ENCODE results near the gene BHLHE23. TPM values are rescaled to one million over a fixed set of nuclear protein-coding genes. Genes with fewer than 3 reads are reported as not detected.

The BHLHE23 gene
- total RNA-seq, 5 donors from 2014 or later (not counting 1 experiment from before 2014, with no cell fraction given), result not detected

DNA sequence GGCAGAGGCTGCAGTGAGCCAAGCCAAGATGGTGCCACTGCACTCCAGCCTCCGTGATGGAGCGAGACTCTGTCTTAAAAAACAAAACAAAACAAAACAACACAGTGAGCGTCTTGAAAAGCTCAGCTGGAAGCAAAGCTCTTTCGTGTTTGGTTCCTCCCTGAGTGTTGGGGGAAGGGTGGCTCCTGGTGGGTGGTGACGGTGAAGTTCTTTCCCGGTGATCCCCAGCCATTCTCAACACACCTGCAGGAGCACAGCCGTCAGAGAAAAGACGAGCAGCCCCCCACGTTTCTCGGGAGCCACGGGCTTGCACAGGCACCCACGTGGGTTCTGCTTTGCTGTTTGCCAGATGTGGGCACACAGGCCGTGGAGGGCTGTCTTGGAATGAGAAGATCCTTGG is 3.2 kb downstream of the BHLHE23 start:
- Histone ChIP-seq H3K4me1 (ENCODE audit: control insufficient read depth in 1 of 2, extremely low read depth in 1 of 2, insufficient read depth in 2 of 2, low read length in 2 of 2) (peaks cover 0 to 45% of the 10 kb centered on the region in 2 experiments), H3K4me3 (ENCODE audit: control insufficient read depth in 1 of 2, extremely low read depth in 1 of 2, low read length in 1 of 2) (no peak overlapping the region), H3K36me3 (ENCODE audit: control insufficient read depth in 2 of 2, extremely low read depth in 1 of 2, insufficient read depth in 1 of 2, low read length in 1 of 2) (no peaks in the 10 kb centered on the region), H3K27ac (ENCODE audit: low read length) (no peak overlapping the region), H3K27me3 (replicated peaks in 1 of 2; ENCODE audit: control insufficient read depth in 2 of 2, extremely low read depth in 1 of 2, insufficient read depth in 2 of 2, low read length in 1 of 2) (peaks cover 0 to 83% of the 10 kb centered on the region in 2 experiments), H3K9me3 (no peaks in the 10 kb centered on the region)
- Mint-ChIP-seq H3K27ac (peak overlapping the region in 1 of 2 donors; percentile 10), H3K4me3 (no peak overlapping the region), H3K36me3 (no peaks in the 10 kb centered on the region), H3K27me3 (peaks cover 42 to 77% of the 10 kb centered on the region in 2 donors), H3K4me1 (peaks cover 10 to 24% (median 15%) of the 10 kb centered on the region in 3 donors), H3K9me3 (no peaks in the 10 kb centered on the region)
- POLR2A ChIA-PET, result no interaction called here
- no peak for DNase-seq
- 16% methylated on average over 7 of the region's 13 CpGs for WGBS (ENCODE audit: insufficient coverage)
- no peak for ATAC-seq (replicated peaks in 1 of 4)
- CTCF ChIA-PET, result interaction anchor here in 1 of 2 donors (0.8 kb wide), 1 partner anchor 26 kb away, joined by 3 read pairs; no protein-coding TSS in a partner anchor

DNA sequence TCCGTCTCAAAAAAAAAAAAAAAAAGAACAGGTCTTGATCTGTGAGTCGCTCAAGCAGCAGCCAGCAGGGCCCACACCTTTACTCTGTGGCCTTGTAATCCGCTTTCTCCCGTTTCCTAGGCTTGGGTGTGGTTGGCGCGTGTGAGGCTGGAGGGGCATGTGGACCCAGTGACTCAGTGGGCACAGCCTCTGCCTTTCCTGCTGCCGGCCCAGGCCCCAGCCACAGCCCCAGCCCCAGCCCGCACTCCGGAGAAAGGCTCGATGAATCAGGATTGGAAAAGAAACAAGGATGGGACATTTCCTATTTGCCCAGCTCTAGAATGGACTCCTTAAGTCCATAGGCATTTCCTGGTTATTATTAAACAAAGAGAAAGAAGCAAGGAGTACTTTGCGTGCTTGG is 4.3 kb downstream of the BHLHE23 start:
- Histone ChIP-seq H3K27me3 (replicated peaks in 1 of 2; ENCODE audit: control insufficient read depth in 2 of 2, extremely low read depth in 1 of 2, insufficient read depth in 2 of 2, low read length in 1 of 2) (peaks cover 0 to 83% of the 10 kb centered on the region in 2 experiments), H3K27ac (ENCODE audit: low read length) (no peak overlapping the region), H3K9me3 (no peaks in the 10 kb centered on the region), H3K36me3 (ENCODE audit: control insufficient read depth in 2 of 2, extremely low read depth in 1 of 2, insufficient read depth in 1 of 2, low read length in 1 of 2) (no peaks in the 10 kb centered on the region), H3K4me3 (ENCODE audit: control insufficient read depth in 1 of 2, extremely low read depth in 1 of 2, low read length in 1 of 2) (no peak overlapping the region), H3K4me1 (ENCODE audit: control insufficient read depth in 1 of 2, extremely low read depth in 1 of 2, insufficient read depth in 2 of 2, low read length in 2 of 2) (peaks cover 0 to 34% of the 10 kb centered on the region in 2 experiments)
- Mint-ChIP-seq H3K27ac (no peak overlapping the region), H3K27me3 (peaks cover 40 to 77% of the 10 kb centered on the region in 2 donors), H3K4me1 (peaks cover 5 to 15% (median 8%) of the 10 kb centered on the region in 3 donors), H3K4me3 (no peak overlapping the region), H3K36me3 (no peaks in the 10 kb centered on the region), H3K9me3 (no peaks in the 10 kb centered on the region)
- POLR2A ChIA-PET, result interaction anchor here in 1 of 2 donors (0.6 kb wide), 1 partner anchor 463 kb away, joined by 3 read pairs; no protein-coding TSS in a partner anchor
- 85% methylated on average over 9 of the region's 11 CpGs for WGBS (ENCODE audit: insufficient coverage)
- CTCF ChIA-PET, result no interaction called here
- DNase-seq (no peak), ATAC-seq (replicated peaks in 1 of 4) (no peak)

DNA sequence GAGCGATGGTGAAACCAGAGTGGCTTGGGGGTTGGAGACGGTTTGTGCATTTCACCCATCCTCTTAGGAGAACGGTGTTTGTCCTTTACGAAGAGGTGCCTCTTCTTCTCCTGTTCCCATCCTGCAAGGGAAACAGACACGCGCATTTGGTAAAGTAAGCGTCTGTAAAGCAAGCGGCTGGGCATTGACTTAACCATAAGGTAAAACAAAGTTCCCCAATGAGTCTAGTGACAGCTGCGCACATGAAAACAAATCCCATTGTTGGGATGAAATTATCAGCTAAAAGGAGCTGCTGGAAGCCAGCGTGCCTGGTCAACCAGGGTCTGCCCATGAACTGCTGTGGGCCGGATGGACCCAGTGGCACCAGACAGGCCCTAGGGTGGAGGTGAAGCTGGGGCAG is 5.8 kb downstream of the BHLHE23 start:
- Mint-ChIP-seq H3K27me3 (peaks cover 40 to 80% of the 10 kb centered on the region in 2 donors), H3K4me1 (peaks cover 5 to 14% (median 8%) of the 10 kb centered on the region in 3 donors), H3K4me3 (no peak overlapping the region), H3K36me3 (no peaks in the 10 kb centered on the region), H3K27ac (no peak overlapping the region), H3K9me3 (no peaks in the 10 kb centered on the region)
- H3K9me3 ChIP-seq, result no peaks in the 10 kb centered on the region
- H3K4me3 ChIP-seq (ENCODE audit: control insufficient read depth in 1 of 2, extremely low read depth in 1 of 2, low read length in 1 of 2), result no peak overlapping the region
- ChIA-PET CTCF (no interaction called here), POLR2A (no interaction called here)
- H3K36me3 ChIP-seq (ENCODE audit: control insufficient read depth in 2 of 2, extremely low read depth in 1 of 2, insufficient read depth in 1 of 2, low read length in 1 of 2), result no peaks in the 10 kb centered on the region
- DNase-seq (no peak), ATAC-seq (replicated peaks in 1 of 4) (no peak)
- peaks cover 0 to 86% of the 10 kb centered on the region in 2 experiments for H3K27me3 ChIP-seq (replicated peaks in 1 of 2; ENCODE audit: control insufficient read depth in 2 of 2, extremely low read depth in 1 of 2, insufficient read depth in 2 of 2, low read length in 1 of 2)
- no peak overlapping the region for H3K27ac ChIP-seq (ENCODE audit: low read length)
- 80% methylated on average over 4 of the region's 11 CpGs for WGBS (ENCODE audit: insufficient coverage)
- peaks cover 0 to 22% of the 10 kb centered on the region in 2 experiments for H3K4me1 ChIP-seq (ENCODE audit: control insufficient read depth in 1 of 2, extremely low read depth in 1 of 2, insufficient read depth in 2 of 2, low read length in 2 of 2)

DNA sequence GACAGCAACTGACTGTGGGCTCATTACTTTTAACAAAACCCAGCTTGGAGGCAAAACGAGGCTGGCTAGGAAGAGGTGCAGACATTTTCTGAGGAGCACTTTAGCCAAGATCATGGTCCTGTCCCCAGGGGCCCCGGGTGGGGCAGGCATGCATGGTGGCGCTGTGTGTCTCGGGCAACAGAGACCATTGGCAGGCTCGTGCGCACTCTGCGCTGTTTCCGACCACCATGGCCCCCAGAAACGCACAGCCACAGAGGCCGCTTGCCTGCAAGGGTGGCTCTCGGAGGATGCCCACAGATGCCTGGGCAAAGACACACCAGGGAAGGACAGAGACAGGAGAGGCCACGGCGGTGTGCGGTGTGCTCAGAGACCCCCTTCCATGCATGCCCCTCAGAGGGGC is 6.7 kb downstream of the BHLHE23 start:
- DNase-seq (no peak), ATAC-seq (replicated peaks in 1 of 4) (no peak)
- POLR2A ChIA-PET, result no interaction called here
- no peak overlapping the region for H3K27ac Mint-ChIP-seq
- CTCF ChIA-PET, result no interaction called here
- peaks cover 40 to 81% of the 10 kb centered on the region in 2 donors for H3K27me3 Mint-ChIP-seq
- peaks cover 0 to 13% of the 10 kb centered on the region in 2 experiments for H3K4me1 ChIP-seq (ENCODE audit: control insufficient read depth in 1 of 2, extremely low read depth in 1 of 2, insufficient read depth in 2 of 2, low read length in 2 of 2)
- WGBS (ENCODE audit: insufficient coverage), result 83% methylated on average over 13 of the region's 14 CpGs
- no peak overlapping the region for H3K4me3 ChIP-seq (ENCODE audit: control insufficient read depth in 1 of 2, extremely low read depth in 1 of 2, low read length in 1 of 2)
- H3K4me3 Mint-ChIP-seq, result no peak overlapping the region
- no peaks in the 10 kb centered on the region for H3K9me3 ChIP-seq
- peaks cover 0 to 84% of the 10 kb centered on the region in 2 experiments for H3K27me3 ChIP-seq (replicated peaks in 1 of 2; ENCODE audit: control insufficient read depth in 2 of 2, extremely low read depth in 1 of 2, insufficient read depth in 2 of 2, low read length in 1 of 2)
- no peaks in the 10 kb centered on the region for H3K36me3 ChIP-seq (ENCODE audit: control insufficient read depth in 2 of 2, extremely low read depth in 1 of 2, insufficient read depth in 1 of 2, low read length in 1 of 2)
- H3K36me3 Mint-ChIP-seq, result no peaks in the 10 kb centered on the region
- H3K27ac ChIP-seq (ENCODE audit: low read length), result no peak overlapping the region
- H3K4me1 Mint-ChIP-seq, result peaks cover 4 to 12% (median 5%) of the 10 kb centered on the region in 3 donors
- H3K9me3 Mint-ChIP-seq, result no peaks in the 10 kb centered on the region

DNA sequence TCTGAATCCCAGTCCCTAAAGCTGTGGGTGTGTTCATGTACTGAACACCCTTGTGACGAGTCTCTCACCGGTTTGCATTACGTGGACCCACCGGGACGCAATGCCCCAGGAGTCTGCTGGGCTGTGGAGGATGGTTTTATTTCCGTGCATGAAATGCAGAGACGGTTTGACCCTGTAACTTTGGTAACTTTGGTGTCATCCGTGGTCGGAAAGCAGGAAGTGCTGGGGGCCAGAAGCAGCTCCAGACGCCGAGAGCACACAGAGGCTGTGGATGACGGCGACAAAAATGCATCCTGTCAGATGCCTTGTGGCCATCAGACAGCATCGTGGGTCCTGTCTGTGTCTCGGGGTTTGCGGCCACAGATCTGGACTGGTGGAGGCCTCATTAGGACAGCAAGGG is 7.2 kb downstream of the BHLHE23 start:
- H3K4me1 Mint-ChIP-seq, result peaks cover 3 to 10% (median 5%) of the 10 kb centered on the region in 3 donors
- no peak overlapping the region for H3K27ac ChIP-seq (ENCODE audit: low read length)
- H3K27me3 Mint-ChIP-seq, result peaks cover 39 to 81% of the 10 kb centered on the region in 2 donors
- H3K27me3 ChIP-seq (replicated peaks in 1 of 2; ENCODE audit: control insufficient read depth in 2 of 2, extremely low read depth in 1 of 2, insufficient read depth in 2 of 2, low read length in 1 of 2), result peaks cover 0 to 84% of the 10 kb centered on the region in 2 experiments
- POLR2A ChIA-PET, result no interaction called here
- H3K4me1 ChIP-seq (ENCODE audit: control insufficient read depth in 1 of 2, extremely low read depth in 1 of 2, insufficient read depth in 2 of 2, low read length in 2 of 2), result peaks cover 0 to 9% of the 10 kb centered on the region in 2 experiments
- WGBS (ENCODE audit: insufficient coverage), result 22% methylated on average over 14 of the region's 16 CpGs
- H3K4me3 Mint-ChIP-seq, result no peak overlapping the region
- no peak overlapping the region for H3K4me3 ChIP-seq (ENCODE audit: control insufficient read depth in 1 of 2, extremely low read depth in 1 of 2, low read length in 1 of 2)
- ATAC-seq (replicated peaks in 1 of 4), result peak in 1 of 4 experiments; percentile 29
- no peaks in the 10 kb centered on the region for H3K9me3 ChIP-seq
- DNase-seq, result no peak
- H3K36me3 Mint-ChIP-seq, result no peaks in the 10 kb centered on the region
- CTCF ChIA-PET, result no interaction called here
- no peaks in the 10 kb centered on the region for H3K36me3 ChIP-seq (ENCODE audit: control insufficient read depth in 2 of 2, extremely low read depth in 1 of 2, insufficient read depth in 1 of 2, low read length in 1 of 2)
- no peak overlapping the region for H3K27ac Mint-ChIP-seq
- no peaks in the 10 kb centered on the region for H3K9me3 Mint-ChIP-seq

DNA sequence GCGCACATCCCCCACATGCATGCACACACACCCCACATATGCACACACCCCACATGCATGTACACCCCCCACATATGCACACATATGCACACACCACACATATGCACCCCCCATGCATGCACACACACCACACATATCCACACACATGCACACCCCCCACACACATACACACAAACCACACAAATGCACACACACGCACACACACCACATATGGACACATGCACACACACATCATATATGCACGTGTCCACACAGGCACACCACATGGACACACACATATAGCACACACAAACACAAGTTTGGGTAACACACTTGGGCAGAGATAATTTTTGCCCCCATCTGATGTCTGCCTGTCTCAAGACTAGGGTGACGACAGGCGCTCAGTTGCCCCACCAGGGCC is 8.3 kb downstream of the BHLHE23 start:
- Mint-ChIP-seq H3K4me1 (peaks cover 0 to 5% (median 4%) of the 10 kb centered on the region in 3 donors), H3K27ac (no peak overlapping the region), H3K27me3 (peaks cover 30 to 77% of the 10 kb centered on the region in 2 donors), H3K9me3 (no peaks in the 10 kb centered on the region), H3K4me3 (no peak overlapping the region), H3K36me3 (no peaks in the 10 kb centered on the region)
- no peak for DNase-seq
- 68% methylated on average over 5 of the region's 5 CpGs for WGBS (ENCODE audit: insufficient coverage)
- ChIA-PET POLR2A (no interaction called here), CTCF (no interaction called here)
- Histone ChIP-seq H3K27me3 (replicated peaks in 1 of 2; ENCODE audit: control insufficient read depth in 2 of 2, extremely low read depth in 1 of 2, insufficient read depth in 2 of 2, low read length in 1 of 2) (peaks cover 0 to 88% of the 10 kb centered on the region in 2 experiments), H3K4me1 (ENCODE audit: control insufficient read depth in 1 of 2, extremely low read depth in 1 of 2, insufficient read depth in 2 of 2, low read length in 2 of 2) (peaks cover 0 to 8% of the 10 kb centered on the region in 2 experiments), H3K9me3 (no peaks in the 10 kb centered on the region), H3K36me3 (ENCODE audit: control insufficient read depth in 2 of 2, extremely low read depth in 1 of 2, insufficient read depth in 1 of 2, low read length in 1 of 2) (no peaks in the 10 kb centered on the region), H3K4me3 (ENCODE audit: control insufficient read depth in 1 of 2, extremely low read depth in 1 of 2, low read length in 1 of 2) (no peak overlapping the region), H3K27ac (ENCODE audit: low read length) (no peak overlapping the region)
- no peak for ATAC-seq (replicated peaks in 1 of 4)
